ENCODE measurements around the gene STK32C. TPM values are rescaled to one million over a fixed set of nuclear protein-coding genes. Genes with fewer than 3 reads are reported as not detected.
"Not testable (repeated sequence)": the region's sequence is repeated elsewhere in the genome, so short reads cannot be mapped to it uniquely, and the experiment has no call there.

The STK32C gene
- polyA plus RNA-seq, 4 donors: 3.4 to 12.0 (median 7.0) TPM

DNA sequence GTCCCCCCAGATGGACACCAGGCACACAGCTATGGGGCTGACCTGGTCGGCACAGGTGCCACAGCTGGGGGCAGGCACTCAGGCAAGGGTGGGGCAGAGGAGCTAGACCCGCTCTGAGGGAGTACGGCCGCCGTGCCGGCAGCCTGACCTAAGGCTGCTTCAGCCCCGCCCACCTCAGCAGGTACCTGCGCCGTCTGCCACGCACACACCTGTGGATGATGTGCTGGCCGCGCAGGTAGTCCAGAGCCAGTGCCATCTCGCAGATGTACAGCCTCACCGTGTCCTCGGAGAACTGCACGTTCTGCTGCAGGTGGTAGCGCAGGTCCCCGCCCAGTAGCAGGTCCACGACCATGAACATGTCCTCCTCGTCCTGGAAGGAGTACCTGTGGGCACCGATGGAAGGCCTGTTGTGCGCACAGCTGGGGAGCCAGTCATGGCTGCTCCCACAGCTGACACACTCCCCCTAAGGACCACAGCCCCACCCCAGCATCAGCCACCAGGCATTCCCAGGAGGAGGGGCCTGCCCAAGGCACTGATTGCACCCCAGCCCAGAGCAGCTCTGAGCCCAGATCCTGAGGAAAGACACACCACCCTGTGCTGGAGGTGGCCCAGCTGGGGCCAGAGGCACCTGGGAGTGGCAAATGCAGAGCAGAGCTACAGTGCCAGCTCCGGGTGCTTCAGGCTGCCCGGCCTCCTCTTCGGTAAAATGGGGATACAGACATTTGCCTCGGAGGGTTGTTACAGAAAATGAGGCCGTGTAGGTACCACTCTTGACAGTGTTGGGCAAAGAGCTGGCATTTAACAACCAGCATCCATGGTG lies 81.0 kb downstream of the STK32C start:
- Histone ChIP-seq H3K27me3 (ENCODE audit: control insufficient read depth in 3 of 3, insufficient read depth in 3 of 3, low read length in 3 of 3) (no peaks in the 10 kb centered on the region), H3K4me3 (ENCODE audit: low read depth in 1 of 3, low read length in 3 of 3) (no peak overlapping the region), H3K4me1 (ENCODE audit: control insufficient read depth in 3 of 3, insufficient read depth in 2 of 3, low read depth in 1 of 3, low read length in 2 of 3) (no peaks in the 10 kb centered on the region), H3K27ac (ENCODE audit: low read depth in 1 of 3, low read length in 2 of 3) (no peak overlapping the region), H3K36me3 (ENCODE audit: control insufficient read depth in 3 of 3, insufficient read depth in 2 of 3, low read depth in 1 of 3, low read length in 3 of 3) (no peaks in the 10 kb centered on the region), H3K9me3 (ENCODE audit: control insufficient read depth in 2 of 2, insufficient read depth in 1 of 2, low read depth in 1 of 2, low read length in 1 of 2) (no peaks in the 10 kb centered on the region)
- no peak for FAIRE-seq
- 55 to 87% (median 70%) methylated on average over 24 to 27 of the region's 27 CpGs for WGBS, 3 donors
- DNase-seq: no peak

DNA sequence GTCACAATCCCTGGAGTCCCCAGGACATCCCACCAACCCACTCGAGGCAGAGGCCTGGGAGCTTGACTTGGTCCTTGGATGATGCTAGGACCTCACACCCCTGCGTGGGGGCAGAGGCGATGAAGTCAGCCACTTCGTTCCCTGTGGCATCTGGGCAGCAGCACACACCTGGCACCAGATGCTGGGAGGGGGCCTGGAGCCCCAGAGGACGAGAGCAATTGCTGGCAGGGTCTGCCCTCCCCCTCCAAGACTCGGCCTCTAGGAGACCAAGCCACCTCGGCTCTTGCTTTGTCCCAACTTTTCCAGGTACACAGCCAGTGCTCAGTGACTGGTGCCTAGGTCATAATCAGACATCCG lies 81.9 kb downstream of the STK32C start:
- Histone ChIP-seq H3K27me3 (ENCODE audit: control insufficient read depth in 3 of 3, insufficient read depth in 3 of 3, low read length in 3 of 3) (no peaks in the 10 kb centered on the region), H3K4me3 (ENCODE audit: low read depth in 1 of 3, low read length in 3 of 3) (no peak overlapping the region), H3K9me3 (ENCODE audit: control insufficient read depth in 2 of 2, insufficient read depth in 1 of 2, low read depth in 1 of 2, low read length in 1 of 2) (no peaks in the 10 kb centered on the region), H3K27ac (ENCODE audit: low read depth in 1 of 3, low read length in 2 of 3) (no peak overlapping the region), H3K36me3 (ENCODE audit: control insufficient read depth in 3 of 3, insufficient read depth in 2 of 3, low read depth in 1 of 3, low read length in 3 of 3) (no peaks in the 10 kb centered on the region), H3K4me1 (ENCODE audit: control insufficient read depth in 3 of 3, insufficient read depth in 2 of 3, low read depth in 1 of 3, low read length in 2 of 3) (no peaks in the 10 kb centered on the region)
- 69 to 82% (median 70%) methylated on average over 8 of the region's 8 CpGs for WGBS, 3 donors
- FAIRE-seq (no peak), DNase-seq (no peak)

DNA sequence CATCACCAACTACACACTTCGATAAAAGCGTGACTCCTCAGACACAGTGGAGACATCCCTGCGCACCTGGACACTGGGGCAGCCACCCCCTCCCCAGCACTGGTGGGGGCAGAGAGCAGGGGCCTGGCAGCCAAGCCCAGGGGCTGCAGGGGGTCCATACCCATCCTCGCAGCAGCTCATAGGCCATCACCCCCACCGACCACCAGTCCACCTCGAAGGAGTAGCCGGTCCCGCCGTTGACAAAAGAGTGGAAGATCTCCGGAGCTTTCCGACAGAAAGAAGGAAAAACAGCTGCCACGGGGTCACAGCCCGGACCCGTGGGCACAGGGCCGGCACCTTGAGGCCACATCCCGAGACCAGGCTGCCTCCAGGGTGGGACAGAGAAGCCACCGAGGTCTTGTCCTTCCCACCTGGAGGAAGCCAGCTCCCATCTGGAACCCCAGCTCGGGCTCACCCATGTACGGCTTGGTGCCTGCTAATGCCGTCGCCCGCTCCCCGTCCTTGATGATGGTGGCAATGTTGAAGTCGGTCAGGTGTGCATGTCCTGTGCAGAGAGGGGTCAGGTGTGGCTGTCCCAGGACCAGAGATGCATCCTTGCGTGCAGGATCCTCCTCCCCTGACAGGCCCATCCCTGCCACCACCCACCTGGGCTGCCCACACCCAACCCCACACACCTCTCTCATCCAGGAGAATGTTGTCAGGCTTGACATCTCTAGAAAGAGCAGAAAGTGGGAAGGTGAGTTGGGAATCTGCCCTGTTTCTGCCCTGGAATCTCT lies 82.5 kb downstream of the STK32C start:
- H3K4me3 ChIP-seq (ENCODE audit: low read depth in 1 of 3, low read length in 3 of 3): no peak overlapping the region
- no peak for DNase-seq
- H3K27ac ChIP-seq (ENCODE audit: low read depth in 1 of 3, low read length in 2 of 3): no peak overlapping the region
- no peak for FAIRE-seq
- no peaks in the 10 kb centered on the region for H3K36me3 ChIP-seq (ENCODE audit: control insufficient read depth in 3 of 3, insufficient read depth in 2 of 3, low read depth in 1 of 3, low read length in 3 of 3)
- no peaks in the 10 kb centered on the region for H3K9me3 ChIP-seq (ENCODE audit: control insufficient read depth in 2 of 2, insufficient read depth in 1 of 2, low read depth in 1 of 2, low read length in 1 of 2)
- no peaks in the 10 kb centered on the region for H3K27me3 ChIP-seq (ENCODE audit: control insufficient read depth in 3 of 3, insufficient read depth in 3 of 3, low read length in 3 of 3)
- H3K4me1 ChIP-seq (ENCODE audit: control insufficient read depth in 3 of 3, insufficient read depth in 2 of 3, low read depth in 1 of 3, low read length in 2 of 3): no peaks in the 10 kb centered on the region
- WGBS, 3 donors: 81 to 92% (median 88%) methylated on average over 24 to 25 of the region's 25 CpGs

DNA sequence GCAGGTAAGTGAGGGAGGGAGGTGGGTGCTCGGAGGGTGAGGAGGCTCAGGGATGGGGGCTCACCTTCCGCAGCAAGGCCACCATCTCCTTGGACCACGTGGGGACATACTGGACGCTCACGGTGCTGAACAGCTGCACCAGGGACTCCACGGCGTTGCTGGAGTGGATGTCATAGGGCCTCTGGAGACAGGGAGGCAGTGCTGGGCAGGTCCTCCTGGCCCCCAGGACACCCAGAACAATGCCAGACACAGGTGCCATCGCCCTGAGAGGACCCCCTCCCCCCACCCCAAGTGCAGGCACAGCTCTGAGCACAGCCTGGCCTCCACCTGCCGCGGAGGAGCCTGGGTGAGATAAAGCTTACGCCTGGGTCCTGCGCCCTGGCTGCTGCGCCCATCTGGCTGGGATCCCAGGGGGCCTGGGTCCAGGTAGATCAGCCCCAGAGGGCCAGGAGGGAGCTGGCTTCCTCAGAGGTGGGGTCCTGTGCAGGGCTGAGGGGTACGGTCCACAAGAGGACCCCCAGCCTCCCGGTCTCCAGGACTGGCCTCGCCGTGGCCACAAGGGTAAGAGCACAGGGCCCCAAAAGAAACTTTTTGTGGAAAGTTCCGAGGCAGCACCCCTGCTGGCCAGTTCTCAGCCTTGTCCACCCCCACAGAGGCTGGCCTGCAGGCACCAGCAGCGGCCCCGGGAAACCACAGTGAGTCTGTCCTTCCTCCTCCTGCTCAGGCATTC lies 83.2 kb downstream of the STK32C start:
- H3K36me3 ChIP-seq (ENCODE audit: control insufficient read depth in 3 of 3, insufficient read depth in 2 of 3, low read depth in 1 of 3, low read length in 3 of 3): no peaks in the 10 kb centered on the region
- no peak for FAIRE-seq
- no peak overlapping the region for H3K27ac ChIP-seq (ENCODE audit: low read depth in 1 of 3, low read length in 2 of 3)
- H3K27me3 ChIP-seq (ENCODE audit: control insufficient read depth in 3 of 3, insufficient read depth in 3 of 3, low read length in 3 of 3): no peaks in the 10 kb centered on the region
- 67 to 85% (median 73%) methylated on average over 20 of the region's 20 CpGs for WGBS, 3 donors
- no peak for DNase-seq
- H3K4me3 ChIP-seq (ENCODE audit: low read depth in 1 of 3, low read length in 3 of 3): no peak overlapping the region
- H3K9me3 ChIP-seq (ENCODE audit: control insufficient read depth in 2 of 2, insufficient read depth in 1 of 2, low read depth in 1 of 2, low read length in 1 of 2): no peaks in the 10 kb centered on the region
- no peaks in the 10 kb centered on the region for H3K4me1 ChIP-seq (ENCODE audit: control insufficient read depth in 3 of 3, insufficient read depth in 2 of 3, low read depth in 1 of 3, low read length in 2 of 3)

DNA sequence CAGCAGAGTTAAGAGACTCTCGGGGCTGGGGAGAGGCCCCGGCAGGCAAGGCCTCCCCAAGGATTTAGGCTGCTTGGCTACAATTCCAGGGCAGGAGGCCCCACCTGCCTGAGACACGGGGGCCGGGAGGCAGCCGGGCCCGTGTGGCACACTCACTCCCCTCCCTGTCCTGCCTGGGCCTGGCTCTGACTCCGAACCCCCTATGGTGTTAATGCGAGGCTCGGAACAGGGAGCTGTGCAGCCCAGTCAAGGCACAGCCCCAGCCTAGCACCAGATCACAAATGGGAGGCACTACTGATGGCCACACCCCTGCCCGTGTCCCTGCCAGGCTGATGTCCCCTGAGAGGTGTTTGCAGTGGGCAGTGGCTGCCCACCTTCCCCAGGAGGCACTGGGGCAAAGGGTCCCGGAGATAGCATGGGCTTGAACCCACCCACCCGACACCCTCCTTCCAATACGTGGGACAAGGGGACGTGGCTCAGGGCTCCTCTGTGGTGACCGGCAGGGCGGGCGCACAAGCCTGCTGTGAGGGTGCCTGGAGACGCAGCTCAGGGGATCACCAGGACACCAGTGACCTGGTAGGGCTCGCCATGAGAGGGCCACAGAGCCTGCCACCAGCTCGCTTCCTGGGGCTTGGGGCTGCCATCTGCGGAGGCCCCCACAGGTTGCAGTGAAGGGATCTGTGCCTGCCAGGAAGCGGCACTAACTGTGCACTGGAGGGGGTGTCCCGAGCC lies 84.0 kb downstream of the STK32C start:
- H3K4me3 ChIP-seq (ENCODE audit: low read depth in 1 of 3, low read length in 3 of 3): no peak overlapping the region
- no peaks in the 10 kb centered on the region for H3K4me1 ChIP-seq (ENCODE audit: control insufficient read depth in 3 of 3, insufficient read depth in 2 of 3, low read depth in 1 of 3, low read length in 2 of 3)
- H3K27me3 ChIP-seq (ENCODE audit: control insufficient read depth in 3 of 3, insufficient read depth in 3 of 3, low read length in 3 of 3): no peaks in the 10 kb centered on the region
- no peaks in the 10 kb centered on the region for H3K9me3 ChIP-seq (ENCODE audit: control insufficient read depth in 2 of 2, insufficient read depth in 1 of 2, low read depth in 1 of 2, low read length in 1 of 2)
- FAIRE-seq (no peak), DNase-seq (no peak)
- H3K27ac ChIP-seq (ENCODE audit: low read depth in 1 of 3, low read length in 2 of 3): no peak overlapping the region
- no peaks in the 10 kb centered on the region for H3K36me3 ChIP-seq (ENCODE audit: control insufficient read depth in 3 of 3, insufficient read depth in 2 of 3, low read depth in 1 of 3, low read length in 3 of 3)
- 81 to 91% (median 83%) methylated on average over 16 to 23 of the region's 23 CpGs for WGBS, 3 donors

DNA sequence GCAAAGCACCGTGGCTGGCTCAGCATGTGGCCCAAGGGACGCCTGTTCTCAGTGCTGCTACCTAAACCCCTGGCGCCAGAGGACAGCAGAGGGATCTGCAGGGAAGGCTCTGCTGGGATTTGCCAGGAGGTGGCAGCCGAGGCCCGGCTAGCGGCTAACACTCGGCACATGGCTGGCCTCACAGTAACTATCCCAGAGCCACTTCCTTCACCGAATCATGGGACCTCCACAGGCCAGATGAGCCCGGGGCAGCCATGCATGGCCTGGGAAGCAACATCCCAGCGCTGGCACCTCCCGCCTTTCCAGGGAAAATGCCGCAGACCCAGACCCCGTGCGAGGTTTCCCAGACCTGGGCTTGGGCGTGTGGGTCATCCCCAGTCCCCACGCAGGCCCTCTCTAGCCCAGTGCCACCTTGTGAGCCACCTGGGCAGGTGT lies 84.6 kb downstream of the STK32C start:
- 35 to 44% (median 37%) methylated on average over 14 to 16 of the region's 16 CpGs for WGBS, 3 donors
- peak; percentile 70 to 83 for DNase-seq
- Histone ChIP-seq H3K4me3 (ENCODE audit: low read depth in 1 of 3, low read length in 3 of 3) (no peak overlapping the region), H3K9me3 (ENCODE audit: control insufficient read depth in 2 of 2, insufficient read depth in 1 of 2, low read depth in 1 of 2, low read length in 1 of 2) (peaks cover 0 to 2% of the 10 kb centered on the region in 2 donors), H3K4me1 (ENCODE audit: control insufficient read depth in 3 of 3, insufficient read depth in 2 of 3, low read depth in 1 of 3, low read length in 2 of 3) (no peaks in the 10 kb centered on the region), H3K36me3 (ENCODE audit: control insufficient read depth in 3 of 3, insufficient read depth in 2 of 3, low read depth in 1 of 3, low read length in 3 of 3) (no peaks in the 10 kb centered on the region), H3K27ac (ENCODE audit: low read depth in 1 of 3, low read length in 2 of 3) (no peak overlapping the region), H3K27me3 (ENCODE audit: control insufficient read depth in 3 of 3, insufficient read depth in 3 of 3, low read length in 3 of 3) (no peaks in the 10 kb centered on the region)
- FAIRE-seq: no peak

DNA sequence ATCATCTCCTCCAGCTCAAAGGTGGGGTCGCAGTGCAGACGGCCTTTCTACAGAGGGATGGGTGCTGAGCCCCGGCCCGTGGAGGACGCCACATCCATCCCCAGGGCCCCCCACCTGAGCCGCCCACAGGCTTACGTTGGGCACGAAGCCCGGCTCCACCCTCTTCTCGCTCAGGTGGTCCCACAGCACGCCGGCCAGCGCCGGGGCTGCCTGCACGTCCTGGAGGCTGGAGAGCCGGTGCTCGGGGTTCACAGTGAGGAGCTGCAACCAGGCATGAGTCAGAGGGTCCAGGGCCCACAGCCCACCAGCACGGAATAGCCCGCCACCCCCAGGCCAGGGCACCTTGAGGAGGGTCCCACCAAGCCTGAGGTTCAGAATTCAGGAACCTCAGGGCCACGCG lies 85.0 kb downstream of the STK32C start:
- peaks cover 0 to 6% of the 10 kb centered on the region in 2 donors for H3K9me3 ChIP-seq (ENCODE audit: control insufficient read depth in 2 of 2, insufficient read depth in 1 of 2, low read depth in 1 of 2, low read length in 1 of 2)
- FAIRE-seq (no peak), DNase-seq (no peak)
- no peak overlapping the region for H3K4me3 ChIP-seq (ENCODE audit: low read depth in 1 of 3, low read length in 3 of 3)
- no peaks in the 10 kb centered on the region for H3K27me3 ChIP-seq (ENCODE audit: control insufficient read depth in 3 of 3, insufficient read depth in 3 of 3, low read length in 3 of 3)
- H3K36me3 ChIP-seq (ENCODE audit: control insufficient read depth in 3 of 3, insufficient read depth in 2 of 3, low read depth in 1 of 3, low read length in 3 of 3): no peaks in the 10 kb centered on the region
- H3K4me1 ChIP-seq (ENCODE audit: control insufficient read depth in 3 of 3, insufficient read depth in 2 of 3, low read depth in 1 of 3, low read length in 2 of 3): no peaks in the 10 kb centered on the region
- WGBS, 3 donors: 73 to 80% (median 77%) methylated on average over 15 to 21 of the region's 21 CpGs
- H3K27ac ChIP-seq (ENCODE audit: low read depth in 1 of 3, low read length in 2 of 3): no peak overlapping the region

DNA sequence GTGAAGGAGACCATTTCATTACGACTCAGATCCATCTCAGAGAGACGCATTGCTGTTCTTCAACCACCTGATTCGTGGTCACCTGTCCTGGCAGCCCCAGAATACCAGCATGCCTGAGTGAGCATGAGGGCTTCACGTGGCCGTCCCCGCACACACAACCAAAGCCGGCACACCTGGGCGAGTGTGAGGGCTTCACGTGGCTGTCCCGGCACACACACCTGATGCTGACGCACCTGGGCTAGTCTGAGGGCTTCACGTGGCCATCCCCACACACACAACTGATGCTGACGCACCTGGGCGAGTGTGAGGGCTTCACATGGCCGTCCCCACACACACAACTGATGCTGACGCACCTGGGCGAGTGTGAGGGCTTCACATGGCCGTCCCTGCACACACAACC lies 86.8 kb downstream of the STK32C start:
- H3K9me3 ChIP-seq (ENCODE audit: control insufficient read depth in 2 of 2, insufficient read depth in 1 of 2, low read depth in 1 of 2, low read length in 1 of 2): peaks cover 2 to 19% of the 10 kb centered on the region in 2 donors
- not testable (repeated sequence) for DNase-seq; H3K4me1 ChIP-seq (ENCODE audit: control insufficient read depth in 3 of 3, insufficient read depth in 2 of 3, low read depth in 1 of 3, low read length in 2 of 3); FAIRE-seq; H3K27ac ChIP-seq (ENCODE audit: low read depth in 1 of 3, low read length in 2 of 3); H3K4me3 ChIP-seq (ENCODE audit: low read depth in 1 of 3, low read length in 3 of 3); H3K36me3 ChIP-seq (ENCODE audit: control insufficient read depth in 3 of 3, insufficient read depth in 2 of 3, low read depth in 1 of 3, low read length in 3 of 3); H3K27me3 ChIP-seq (ENCODE audit: control insufficient read depth in 3 of 3, insufficient read depth in 3 of 3, low read length in 3 of 3)
- WGBS, 3 donors: 82 to 91% (median 89%) methylated on average over 18 of the region's 18 CpGs

Data from small intestine (tissue), 7 donors.